GM23248 (cell line): Measurements from ENCODE around the gene WWOX.

Source experiments
- EZH2 ChIP-seq: fragments of 200-600 bp; sonication (generic); IDR thresholded peaks from 2 replicates; pipeline ENCODE4 v1.6.1; 2018; ENCODE audit warnings: antibody characterized with exemption, mild to moderate bottlenecking; ENCODE audit not compliant: insufficient read depth, poor library complexity, severe bottlenecking
- EZH2phosphoT487 ChIP-seq: fragments of 200-600 bp; sonication (generic); IDR thresholded peaks from 2 replicates; pipeline ENCODE4 v1.6.1; 2018; ENCODE audit warnings: antibody characterized with exemption, moderate library complexity, mild to moderate bottlenecking, low read depth; ENCODE audit not compliant: insufficient read depth

GRCh38 chr16:78438632-78439031 lies 339.2 kb downstream of the WWOX start:
- TF ChIP-seq EZH2phosphoT487, result no peak
- no peak for TF ChIP-seq EZH2
